Kidney (tissue), 14 donors: ENCODE measurements around the gene SH3RF3. TPM values are rescaled to one million over a fixed set of nuclear protein-coding genes. Genes with fewer than 3 reads are reported as not detected.

ENCODE experiments used
- DNase-seq, 5 donors: peaks; one replicate each; pipeline ENCODE4 v3.0.0-alpha.2; 2013 to 2020
- FAIRE-seq: peaks from 2 replicates; lab custom pipeline; 2012; peaks lifted over from hg19 to GRCh38; lab: Jason Lieb, UNC
- H3K27ac ChIP-seq, 2 donors: one replicate each; pipeline ENCODE4 v1.7.0; 2013; ENCODE audit warnings: low read depth in 2 of 2, low read length in 2 of 2, inconsistent platforms in 1 of 2
- H3K27me3 ChIP-seq: one replicate; pipeline ENCODE4 v1.7.1; 2013; ENCODE audit warnings: low read length, inconsistent platforms; ENCODE audit not compliant: control insufficient read depth, insufficient read depth
- H3K36me3 ChIP-seq, 3 donors: one replicate each; pipeline versions ENCODE4 v1.7.0 to v1.7.1; 2013; ENCODE audit warnings: low read length in 3 of 3, control low read depth in 1 of 3, inconsistent platforms in 1 of 3; ENCODE audit not compliant: insufficient read depth in 3 of 3, control insufficient read depth in 2 of 3
- H3K4me1 ChIP-seq, 3 donors: one replicate each; pipeline versions ENCODE4 v1.7.0 to v1.7.1; 2013; ENCODE audit warnings: low read length in 3 of 3, inconsistent platforms in 1 of 3, low read depth in 1 of 3; ENCODE audit not compliant: control insufficient read depth in 2 of 3, insufficient read depth in 2 of 3
- H3K4me3 ChIP-seq, 3 donors: one replicate each; pipeline versions ENCODE4 v1.7.0 to v1.8.1; 2013; ENCODE audit warnings: low read length in 3 of 3, control low read depth in 1 of 3, inconsistent platforms in 1 of 3
- H3K9ac ChIP-seq, 3 donors: one replicate each; pipeline versions ENCODE4 v1.7.0 to v1.7.1; 2013; ENCODE audit warnings: low read length in 3 of 3, control low read depth in 1 of 3, inconsistent platforms in 1 of 3
- H3K9me3 ChIP-seq, 3 donors: one replicate each; pipeline versions ENCODE4 v1.7.0 to v1.7.1; 2013; ENCODE audit warnings: low read length in 3 of 3, control low read depth in 1 of 3, inconsistent platforms in 1 of 3; ENCODE audit not compliant: control insufficient read depth in 2 of 3, insufficient read depth in 1 of 3
- intact Hi-C: fragments of 100-400 bp; cut with DNase I; formaldehyde crosslinking; loops from one replicate; pipeline ENCODE4 v1.11.1; 2022
- polyA plus RNA-seq: library from polyadenylated mRNA; stranded (reverse); fragments of 350-450 nt; fragmentation: Illumina TruSeq; extraction: RNeasy Lipid Tissue Mini Kit (QIAGEN cat#74804); gene quantifications from one replicate; pipeline ENCODE4 v1.2.3, GENCODE V29; 2014; ENCODE audit warnings: low read depth, low replicate concordance; ENCODE audit not compliant: insufficient read depth
- total RNA-seq: library from RNA; stranded (reverse); fragmentation: NEBNext Ultra II Directional; extraction: Animal tissue kit (Norgen Biotek cat#: 25700); gene quantifications from one replicate; pipeline ENCODE4 v1.2.1, GENCODE V29; 2021
- TF ChIP-seq, protein P1 (sequence below): IDR thresholded peaks from 3 replicates; pipeline ENCODE4 v1.5.1; 2012; ENCODE audit warnings: mild to moderate bottlenecking, moderate library complexity, borderline replicate concordance; ENCODE audit not compliant: insufficient read depth; ENCODE audit errors: extremely low read depth
- donor health status: control.
- donor health status: control.
- donor health status: control.
- donor health status: control.
- donor health status: control.
- donor health status: DM: yes; HTN: yes; CAD: no.
- donor health status: Normal renal cell carcinoma (clear cell type).

The SH3RF3 gene
- total and polyA plus RNA-seq, 2 donors from 2014 or later: 1.7 to 10.7 TPM

DNA sequence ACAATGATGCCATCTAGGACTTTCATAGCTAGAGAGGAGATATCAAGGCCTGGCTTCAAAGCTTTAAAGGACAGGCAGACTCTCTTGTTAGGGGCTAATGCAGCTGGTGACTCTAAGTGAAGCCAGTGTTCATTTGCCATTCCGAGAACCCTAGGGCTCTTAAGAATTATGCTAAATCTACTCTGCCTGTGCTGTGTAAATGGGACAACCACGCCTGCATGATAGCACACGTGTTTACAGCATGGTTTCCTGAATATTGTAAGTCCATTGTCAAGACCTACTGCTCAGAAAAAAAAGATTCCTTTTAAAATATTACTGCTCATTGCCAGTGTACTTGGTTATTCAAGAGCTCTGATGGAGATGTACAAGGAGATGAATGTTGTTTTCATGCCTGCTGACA lies 296.4 kb downstream of the SH3RF3 start:
- Histone ChIP-seq H3K4me3 (no peak overlapping the region), H3K36me3 (no peaks in the 10 kb centered on the region), H3K4me1 (no peaks in the 10 kb centered on the region), H3K27me3 (no peaks in the 10 kb centered on the region), H3K9ac (no peak overlapping the region), H3K27ac (no peak overlapping the region), H3K9me3 (no peaks in the 10 kb centered on the region)
- intact Hi-C loops: no loop called here
- FAIRE-seq (no peak), DNase-seq (peak in 1 of 5 donors; percentile 10)
- TF ChIP-seq, protein P1, sequence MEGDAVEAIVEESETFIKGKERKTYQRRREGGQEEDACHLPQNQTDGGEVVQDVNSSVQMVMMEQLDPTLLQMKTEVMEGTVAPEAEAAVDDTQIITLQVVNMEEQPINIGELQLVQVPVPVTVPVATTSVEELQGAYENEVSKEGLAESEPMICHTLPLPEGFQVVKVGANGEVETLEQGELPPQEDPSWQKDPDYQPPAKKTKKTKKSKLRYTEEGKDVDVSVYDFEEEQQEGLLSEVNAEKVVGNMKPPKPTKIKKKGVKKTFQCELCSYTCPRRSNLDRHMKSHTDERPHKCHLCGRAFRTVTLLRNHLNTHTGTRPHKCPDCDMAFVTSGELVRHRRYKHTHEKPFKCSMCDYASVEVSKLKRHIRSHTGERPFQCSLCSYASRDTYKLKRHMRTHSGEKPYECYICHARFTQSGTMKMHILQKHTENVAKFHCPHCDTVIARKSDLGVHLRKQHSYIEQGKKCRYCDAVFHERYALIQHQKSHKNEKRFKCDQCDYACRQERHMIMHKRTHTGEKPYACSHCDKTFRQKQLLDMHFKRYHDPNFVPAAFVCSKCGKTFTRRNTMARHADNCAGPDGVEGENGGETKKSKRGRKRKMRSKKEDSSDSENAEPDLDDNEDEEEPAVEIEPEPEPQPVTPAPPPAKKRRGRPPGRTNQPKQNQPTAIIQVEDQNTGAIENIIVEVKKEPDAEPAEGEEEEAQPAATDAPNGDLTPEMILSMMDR: no peak

DNA sequence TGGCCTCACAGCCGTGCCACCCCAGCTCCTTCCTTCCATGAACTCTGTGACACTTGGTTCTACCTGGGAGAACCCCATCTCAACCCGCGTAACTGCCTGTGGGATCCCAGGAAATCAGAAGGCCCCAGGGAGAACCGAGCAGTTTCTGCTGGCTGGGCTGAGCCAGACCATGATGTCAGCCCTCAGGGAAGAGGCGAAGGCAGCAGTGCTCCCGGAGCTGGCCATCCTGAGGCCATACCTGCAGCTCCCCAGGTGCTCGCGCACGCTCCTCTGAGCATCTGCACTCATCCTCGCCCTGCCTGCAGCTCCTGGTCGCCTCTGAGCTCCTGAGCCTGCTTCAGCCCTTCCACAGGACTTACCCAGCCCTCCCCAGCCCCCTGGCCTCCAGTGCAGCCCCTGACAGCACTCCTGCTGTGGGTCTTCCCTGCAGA lies 298.7 kb downstream of the SH3RF3 start:
- FAIRE-seq (no peak), DNase-seq (peak in 2 of 5 donors; percentile 20 to 48)
- Histone ChIP-seq H3K9ac (no peak overlapping the region), H3K4me3 (no peak overlapping the region), H3K36me3 (no peaks in the 10 kb centered on the region), H3K4me1 (no peaks in the 10 kb centered on the region), H3K27me3 (no peaks in the 10 kb centered on the region), H3K27ac (no peak overlapping the region), H3K9me3 (no peaks in the 10 kb centered on the region)
- TF ChIP-seq, protein P1: no peak
- intact Hi-C loops: no loop called here

DNA sequence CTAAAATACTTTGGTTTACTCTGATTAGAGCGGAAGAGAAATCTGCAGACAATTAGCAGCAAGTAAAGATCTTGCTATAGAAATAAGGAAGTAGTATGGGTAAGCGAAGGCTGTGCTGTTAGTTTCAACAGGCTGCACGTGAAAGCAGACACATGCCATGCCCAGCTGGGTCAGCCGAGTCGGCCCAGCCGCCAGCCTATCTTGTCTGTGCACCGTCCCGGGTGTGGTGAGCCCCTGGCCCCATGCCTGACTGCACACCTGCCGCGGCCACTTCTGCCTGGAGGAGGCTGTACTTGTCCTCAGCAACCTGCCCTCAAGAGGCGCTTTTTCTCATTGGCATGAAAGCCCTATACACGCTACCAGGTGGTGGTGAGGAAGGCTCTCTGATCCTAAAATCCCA lies 299.3 kb downstream of the SH3RF3 start:
- FAIRE-seq (no peak), DNase-seq (peak in 2 of 5 donors; percentile 28 to 75)
- no peaks in the 10 kb centered on the region for H3K36me3 ChIP-seq
- H3K9me3 ChIP-seq: no peaks in the 10 kb centered on the region
- H3K9ac ChIP-seq: no peak overlapping the region
- no peaks in the 10 kb centered on the region for H3K4me1 ChIP-seq
- no peaks in the 10 kb centered on the region for H3K27me3 ChIP-seq
- H3K27ac ChIP-seq: no peak overlapping the region
- no peak overlapping the region for H3K4me3 ChIP-seq
- TF ChIP-seq, protein P1: no peak
- intact Hi-C loops: no loop called here
